WTC11 (cell line): ENCODE measurements around the gene DMXL2.

ENCODE experiments used
- CTCF ChIP-seq: fragments of 200-600 bp; IDR thresholded peaks from 2 replicates; pipeline ENCODE4 v1.8.0; 2022; ENCODE audit warnings: antibody characterized with exemption
- GABPB1 ChIP-seq: sonication (generic); formaldehyde crosslinking; IDR thresholded peaks from 2 replicates; pipeline ENCODE4 v1.8.1; 2023; ENCODE audit warnings: mild to moderate bottlenecking, missing genetic modification reagents
- JUN ChIP-seq: sonication (generic); formaldehyde crosslinking; IDR thresholded peaks from 2 replicates; pipeline ENCODE4 v1.8.0; 2023; ENCODE audit warnings: mild to moderate bottlenecking, missing genetic modification reagents
- SP1 ChIP-seq: sonication (generic); formaldehyde crosslinking; conservative IDR thresholded peaks from 2 replicates; pipeline ENCODE4 v1.8.1; 2022; ENCODE audit warnings: missing genetic modification reagents

DNA sequence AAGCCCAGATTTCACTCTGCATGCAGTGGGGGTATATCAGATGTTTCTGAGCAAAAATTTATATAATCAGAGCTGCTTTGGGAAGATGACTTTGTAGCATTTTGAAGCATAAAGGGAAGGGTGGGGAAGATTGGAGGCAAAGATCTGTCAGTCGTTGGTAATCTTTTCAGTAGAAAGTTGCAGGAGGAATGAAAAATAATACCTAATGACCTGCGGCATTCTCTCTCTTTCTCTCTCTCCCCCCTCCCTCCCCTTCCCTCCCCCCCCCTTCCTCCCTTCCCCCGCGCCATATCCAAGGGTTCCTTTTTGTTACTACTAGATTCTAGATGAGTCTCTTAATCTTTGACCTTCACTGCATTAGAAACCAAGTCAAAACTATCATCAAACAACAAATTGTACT lies 1.5 kb upstream of the DMXL2 start:
- no peak for TF ChIP-seq CTCF
- TF ChIP-seq SP1 (CRISPR knock-in tag), result no peak
- no peak for TF ChIP-seq JUN (CRISPR knock-in tag)
- no peak for TF ChIP-seq GABPB1 (CRISPR knock-in tag)
